Astrocyte (in vitro differentiated cells and primary cell): ENCODE measurements around the gene IPO4. TPM values are rescaled to one million over a fixed set of nuclear protein-coding genes. Genes with fewer than 3 reads are reported as not detected.

Experiments
- DNase-seq: peaks from one replicate; pipeline ENCODE4 v3.0.0-alpha.2; 2010; ENCODE audit warnings: low read depth
- FAIRE-seq: peaks from 2 replicates; lab custom pipeline; 2011; peaks lifted over from hg19 to GRCh38; lab: Jason Lieb, UNC
- H2AFZ ChIP-seq: 2 replicates; pipeline ENCODE4 v1.6.0; 2012; ENCODE audit warnings: low read depth, low read length, inconsistent platforms
- H3K27ac ChIP-seq: 2 replicates; pipeline ENCODE4 v1.5.1; 2011; ENCODE audit warnings: low read depth, low read length, inconsistent platforms
- H3K27me3 ChIP-seq: 2 replicates; pipeline ENCODE4 v1.6.0; 2011; ENCODE audit warnings: low read length, inconsistent platforms; ENCODE audit not compliant: insufficient read depth
- H3K36me3 ChIP-seq: 2 replicates; pipeline ENCODE4 v1.5.1; 2011; ENCODE audit warnings: low read length, inconsistent platforms; ENCODE audit not compliant: insufficient read depth
- H3K4me1 ChIP-seq: 2 replicates; pipeline ENCODE4 v1.5.1; 2011; ENCODE audit warnings: low read length, inconsistent platforms; ENCODE audit not compliant: insufficient read depth
- H3K4me2 ChIP-seq: 2 replicates; pipeline ENCODE4 v1.6.0; 2012; ENCODE audit warnings: low read length, inconsistent platforms
- H3K4me3 ChIP-seq: 2 replicates; pipeline ENCODE4 v1.5.1; 2011; ENCODE audit warnings: low read depth, mild to moderate bottlenecking, low read length, inconsistent platforms; ENCODE audit not compliant: insufficient read depth
- H3K79me2 ChIP-seq: 2 replicates; pipeline ENCODE4 v1.6.0; 2012; ENCODE audit warnings: mild to moderate bottlenecking, low read length, inconsistent platforms; ENCODE audit not compliant: insufficient read depth
- H3K9ac ChIP-seq: 2 replicates; pipeline ENCODE4 v1.6.0; 2012; ENCODE audit warnings: mild to moderate bottlenecking, low read length, inconsistent platforms
- H3K9me3 ChIP-seq: 2 replicates; pipeline ENCODE4 v1.5.1; 2012; ENCODE audit warnings: low read depth, mild to moderate bottlenecking, low read length, inconsistent platforms; ENCODE audit not compliant: insufficient read depth
- H4K20me1 ChIP-seq: 2 replicates; pipeline ENCODE4 v1.6.0; 2012; ENCODE audit warnings: low read length, inconsistent platforms; ENCODE audit not compliant: insufficient read depth
- H3K27ac Mint-ChIP-seq: one replicate; pipeline ENCODE4 v1.8.0; 2021; ENCODE audit warnings: mild to moderate bottlenecking, mixed read lengths; ENCODE audit not compliant: unreplicated experiment
- H3K27me3 Mint-ChIP-seq: one replicate; pipeline ENCODE4 v1.8.0; 2021; ENCODE audit warnings: low read depth, mixed read lengths; ENCODE audit not compliant: unreplicated experiment
- H3K36me3 Mint-ChIP-seq: one replicate; pipeline ENCODE4 v1.8.0; 2021; ENCODE audit warnings: low read depth, mixed read lengths; ENCODE audit not compliant: unreplicated experiment
- H3K4me1 Mint-ChIP-seq: one replicate; pipeline ENCODE4 v1.8.0; 2021; ENCODE audit warnings: low read depth, mixed read lengths; ENCODE audit not compliant: unreplicated experiment
- H3K4me3 Mint-ChIP-seq: one replicate; pipeline ENCODE4 v1.8.0; 2021; ENCODE audit warnings: mild to moderate bottlenecking, moderate library complexity, mixed read lengths; ENCODE audit not compliant: unreplicated experiment
- H3K9me3 Mint-ChIP-seq: one replicate; pipeline ENCODE4 v1.8.0; 2021; ENCODE audit warnings: mild to moderate bottlenecking, mixed read lengths; ENCODE audit not compliant: unreplicated experiment
- CTCF ChIP-seq: IDR thresholded peaks from 2 replicates; pipeline ENCODE4 v1.5.1; 2011; ENCODE audit warnings: low read depth, mild to moderate bottlenecking, inconsistent platforms, low read length, moderate library complexity; ENCODE audit not compliant: insufficient read depth
- EZH2 ChIP-seq: IDR thresholded peaks from 2 replicates; pipeline ENCODE4 v1.6.1; 2012; ENCODE audit warnings: mild to moderate bottlenecking, low read length, inconsistent platforms; ENCODE audit not compliant: insufficient read depth
- total RNA-seq: library from RNA; stranded (reverse); gene quantifications from 2 replicates; pipeline ENCODE4 v1.2.1, GENCODE V29; 2021

Gene IPO4
- total RNA-seq, 1 donor from 2014 or later = 46.1 TPM

GRCh38 chr14:24237463-24237955, 48.9 kb upstream of the IPO4 start:
- H3K9me3 Mint-ChIP-seq = no peaks in the 10 kb centered on the region

GRCh38 chr14:24236689-24237462, 48.3 kb upstream of the IPO4 start:
- Mint-ChIP-seq H3K9me3 (no peaks in the 10 kb centered on the region), H3K27ac (peak overlapping the region; percentile 53), H3K4me3 (no peak overlapping the region), H3K27me3 (no peaks in the 10 kb centered on the region), H3K4me1 (peaks cover 50% of the 10 kb centered on the region), H3K36me3 (peaks cover 39% of the 10 kb centered on the region)
- Histone ChIP-seq H3K4me2 (no peak overlapping the region), H4K20me1 (peaks cover 24% of the 10 kb centered on the region), H2AFZ (no peak overlapping the region), H3K9ac (no peak overlapping the region), H3K27ac (no peak overlapping the region), H3K4me1 (peaks cover 38% of the 10 kb centered on the region), H3K27me3 (no peaks in the 10 kb centered on the region), H3K79me2 (peaks cover 79% of the 10 kb centered on the region), H3K9me3 (no peaks in the 10 kb centered on the region), H3K36me3 (peaks cover 52% of the 10 kb centered on the region), H3K4me3 (no peak overlapping the region)
- no peak for TF ChIP-seq EZH2
- no peak for TF ChIP-seq CTCF
- no peak for DNase-seq
- no peak for FAIRE-seq

More at GRCh38 chr14:24237463-24237955, 48.9 kb upstream of the IPO4 start:
- H3K79me2 ChIP-seq = peaks cover 77% of the 10 kb centered on the region
- H3K4me1 Mint-ChIP-seq = peaks cover 50% of the 10 kb centered on the region
- H3K27me3 ChIP-seq = no peaks in the 10 kb centered on the region
- H3K36me3 Mint-ChIP-seq = peaks cover 39% of the 10 kb centered on the region
- H2AFZ ChIP-seq = no peak overlapping the region
- no peak overlapping the region for H3K9ac ChIP-seq
- H3K36me3 ChIP-seq = peaks cover 52% of the 10 kb centered on the region
- peaks cover 26% of the 10 kb centered on the region for H4K20me1 ChIP-seq
- H3K4me3 ChIP-seq = no peak overlapping the region
- no peak for DNase-seq
- no peak overlapping the region for H3K4me2 ChIP-seq
- no peak for FAIRE-seq
- no peaks in the 10 kb centered on the region for H3K9me3 ChIP-seq
- peaks cover 38% of the 10 kb centered on the region for H3K4me1 ChIP-seq
- H3K27ac Mint-ChIP-seq = peak overlapping the region; percentile 53
- peak overlapping the region; percentile 63 for H3K4me3 Mint-ChIP-seq
- no peak overlapping the region for H3K27ac ChIP-seq
- TF ChIP-seq EZH2 (no peak), CTCF (no peak)
- no peaks in the 10 kb centered on the region for H3K27me3 Mint-ChIP-seq
